Dermis lymphatic vessel endothelial cell (primary cell): ENCODE data around the gene CYP2E1. TPM values are rescaled to one million over a fixed set of nuclear protein-coding genes. Genes with fewer than 3 reads are reported as not detected.

ENCODE experiments used
- total RNA-seq: library from RNA; depleted of rRNA; stranded (reverse); fragments of >200 nt; gene quantifications from 2 replicates; pipeline ENCODE4 v1.2.1, GENCODE V29; 2014

CYP2E1 gene
- total RNA-seq = 0.26 TPM in 1 of 2 replicates, not detected in the other

GRCh38 chr10:133526957-133527588 lies at the start of gene CYP2E1:
Gene CYP2E1 (plus strand): TSS chr10:133527363. CDS start chr10:133527396, 33 bp downstream.

GRCh38 chr10:133565441-133566294 lies 38.5 kb downstream of the CYP2E1 start, which contains the start of gene SYCE1:
Gene SYCE1 (minus strand): TSS chr10:133565583. CDS start chr10:133565529, 54 bp downstream.

Other genes starting within 250 kb of the CYP2E1 start
- gene TUBGCP2, start 218.5 kb upstream of the CYP2E1 start, total RNA-seq = 40.8 and 45.6 TPM in 2 replicates
- 21.4 and 21.7 TPM in 2 replicates for gene ZNF511, start 218.4 kb upstream of the CYP2E1 start, total RNA-seq
- gene CALY, start 190.5 kb upstream of the CYP2E1 start, total RNA-seq = not detected in 2 replicates
- gene PRAP1, start 180.0 kb upstream of the CYP2E1 start, total RNA-seq = not detected in 2 replicates
- 14.2 and 28.0 TPM in 2 replicates for gene FUOM, start 169.3 kb upstream of the CYP2E1 start, total RNA-seq
- gene ECHS1, start 154.0 kb upstream of the CYP2E1 start, total RNA-seq = 57.6 and 67.6 TPM in 2 replicates
- gene PAOX, start 148.1 kb upstream of the CYP2E1 start, total RNA-seq = 4.5 and 7.9 TPM in 2 replicates
- 31.9 and 37.7 TPM in 2 replicates for gene MTG1, start 133.2 kb upstream of the CYP2E1 start, total RNA-seq
- gene SPRN, start 102.7 kb upstream of the CYP2E1 start, total RNA-seq = not detected in 2 replicates
- gene SCART1, start 73.4 kb upstream of the CYP2E1 start, total RNA-seq = 0.54 and 0.60 TPM in 2 replicates
- not detected in 2 replicates for gene SYCE1, start 38.2 kb downstream of the CYP2E1 start, total RNA-seq
- not detected in 2 replicates for gene FRG2B, start 99.4 kb downstream of the CYP2E1 start, total RNA-seq